AG20443 (cell line): ENCODE results near the gene MPP2.
"Not testable (repeated sequence)": the region's sequence is repeated elsewhere in the genome, so short reads cannot be mapped to it uniquely, and the experiment has no call there.

Source experiments
- DNase-seq: peaks from one replicate; pipeline ENCODE4 v3.0.0; 2012; ENCODE audit warnings: low spot score, mixed read lengths

Gene MPP2

DNA sequence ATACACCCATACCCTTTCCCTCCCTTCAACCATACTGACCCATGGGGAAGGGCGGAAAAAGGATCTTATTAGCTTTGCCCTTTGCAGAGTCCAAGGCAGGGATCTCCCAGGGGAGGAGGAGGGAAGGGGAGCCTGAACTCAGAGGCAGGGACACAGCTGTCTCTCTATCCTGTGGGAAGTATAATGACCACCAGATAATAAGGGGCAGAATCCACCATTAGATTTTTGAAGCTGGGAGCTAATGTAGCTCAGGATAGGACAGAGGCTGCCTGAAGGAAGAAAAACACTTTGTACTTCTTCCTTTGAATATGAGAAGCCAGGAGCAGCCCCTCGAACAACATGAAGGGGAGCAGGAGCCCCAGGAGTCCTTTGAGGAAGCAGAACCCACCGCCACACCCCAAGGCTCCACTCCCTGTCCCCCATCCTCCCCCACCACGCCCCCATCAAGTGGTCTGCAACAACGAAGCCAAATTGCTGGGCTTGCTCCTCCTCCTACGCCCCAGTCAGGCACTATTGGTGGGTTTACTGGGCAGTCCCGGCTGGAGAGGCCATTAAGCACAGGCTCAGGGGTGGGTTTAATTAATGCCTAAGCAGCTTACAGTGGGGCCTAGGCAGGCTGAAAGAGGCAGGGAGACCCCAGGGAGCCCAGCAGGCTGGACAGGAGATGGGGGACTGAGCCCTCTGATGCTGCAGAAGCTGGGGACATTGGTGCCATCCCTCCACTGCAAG lies 5.3 kb downstream of the MPP2 start:
- no peak for DNase-seq

GRCh38 chr17:43900858-43901754 lies 6.2 kb downstream of the MPP2 start:
- no peak for DNase-seq

DNA sequence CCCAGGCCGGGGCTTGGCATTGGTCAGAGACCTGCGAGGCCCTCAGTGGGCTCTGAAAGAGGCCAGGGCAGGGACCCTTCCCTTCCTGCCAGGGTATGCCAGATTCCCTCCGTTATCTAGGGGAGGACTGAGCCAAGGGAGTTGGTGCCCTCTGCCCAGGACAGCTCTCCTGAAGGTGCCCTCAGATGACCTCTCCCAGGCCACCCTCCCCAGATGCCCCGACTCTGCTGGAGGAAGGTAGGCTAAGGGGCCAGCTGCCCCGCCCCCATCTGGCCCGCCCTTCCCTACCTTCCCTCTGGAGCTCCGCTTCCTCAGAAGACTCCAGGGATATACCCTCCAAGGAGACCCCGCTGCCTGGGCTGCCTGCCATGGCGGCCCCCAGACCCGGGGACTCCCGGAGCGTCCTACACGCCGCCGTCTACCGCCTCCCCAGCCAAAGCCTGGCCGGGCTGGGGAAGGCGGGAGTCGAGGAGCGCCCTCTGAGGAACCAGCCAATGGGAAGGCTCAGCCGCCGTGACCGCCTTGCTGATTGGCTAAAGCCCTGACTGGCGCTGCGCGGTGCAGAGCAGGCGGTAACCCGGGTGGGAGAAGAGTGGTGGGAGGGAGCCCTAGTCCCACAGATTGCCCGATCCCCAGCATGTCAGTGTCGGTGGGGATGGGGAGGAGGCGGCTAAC lies 7.0 kb downstream of the MPP2 start:
- DNase-seq: peak; percentile 98

- DNase-seq: no peak
Measured at GRCh38 chr17:43898446-43898845, 8.9 kb downstream of the MPP2 start.

DNA sequence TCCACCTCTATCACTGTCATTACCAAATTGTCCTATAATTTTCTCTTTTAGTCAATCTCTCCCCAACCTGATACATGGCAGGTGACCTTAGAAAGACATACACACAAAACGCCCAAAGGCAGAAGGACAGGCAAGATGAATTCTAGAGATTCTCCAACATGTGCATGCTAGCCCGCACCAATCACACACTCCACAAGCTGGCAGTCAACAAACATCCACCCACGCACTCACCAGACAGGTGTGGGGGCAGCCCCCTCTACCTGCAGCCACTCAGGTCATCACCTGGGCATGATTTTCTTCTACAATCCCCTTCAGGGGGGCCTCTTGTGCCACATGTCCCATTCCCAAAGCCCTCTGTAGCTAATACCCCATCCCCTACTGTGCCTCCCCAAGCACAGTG lies 9.5 kb downstream of the MPP2 start:
- no peak for DNase-seq

- not testable (repeated sequence) for DNase-seq
Measured at GRCh38 chr17:43894494-43894893, 12.8 kb downstream of the MPP2 start.

GRCh38 chr17:43892647-43892952 lies 14.7 kb downstream of the MPP2 start:
- no peak for DNase-seq

- peak; percentile 85 for DNase-seq
Measured at GRCh38 chr17:43891851-43892646, 15.3 kb downstream of the MPP2 start.

GRCh38 chr17:43890240-43890639 lies 17.1 kb downstream of the MPP2 start:
- no peak for DNase-seq

GRCh38 chr17:43888548-43888947 lies 18.8 kb downstream of the MPP2 start:
- DNase-seq: no peak

- no peak for DNase-seq
Measured at GRCh38 chr17:43882761-43883415, 24.4 kb downstream of the MPP2 start.

DNA sequence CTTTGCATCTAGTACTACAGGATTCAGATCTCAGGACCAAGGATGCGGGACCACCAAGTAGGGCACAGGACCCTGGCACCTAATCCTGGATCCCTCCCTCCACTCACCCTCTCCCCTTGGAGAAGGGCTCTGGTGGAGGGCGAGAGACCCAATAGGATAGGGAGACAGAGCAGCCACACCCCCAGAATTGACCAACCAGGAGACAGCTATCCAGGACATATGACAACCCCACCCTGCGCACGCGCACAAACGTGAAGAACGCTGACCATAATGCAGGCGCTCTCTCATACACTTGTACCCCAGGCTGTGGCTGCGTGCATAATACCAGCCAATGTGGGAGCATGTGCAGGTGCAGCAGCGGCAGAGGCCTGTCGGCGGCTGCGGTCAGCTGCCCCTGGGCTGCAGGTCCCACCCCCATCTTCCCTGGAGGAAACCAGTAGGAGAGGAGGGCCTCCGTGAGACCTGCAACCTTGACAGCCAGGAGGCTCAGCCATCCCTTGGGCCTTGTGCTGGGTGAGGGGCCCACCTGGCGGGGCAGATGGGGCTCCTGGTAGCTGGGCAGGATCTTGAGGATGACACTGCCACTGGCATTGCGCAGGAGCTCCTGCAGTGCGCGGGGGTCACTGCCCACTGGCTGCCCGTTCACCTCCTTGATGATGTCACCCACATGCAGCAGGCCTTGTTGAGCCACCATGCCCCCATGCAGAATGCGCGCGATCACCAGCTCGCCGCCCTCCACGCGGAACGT lies 25.4 kb downstream of the MPP2 start:
- no peak for DNase-seq

DNA sequence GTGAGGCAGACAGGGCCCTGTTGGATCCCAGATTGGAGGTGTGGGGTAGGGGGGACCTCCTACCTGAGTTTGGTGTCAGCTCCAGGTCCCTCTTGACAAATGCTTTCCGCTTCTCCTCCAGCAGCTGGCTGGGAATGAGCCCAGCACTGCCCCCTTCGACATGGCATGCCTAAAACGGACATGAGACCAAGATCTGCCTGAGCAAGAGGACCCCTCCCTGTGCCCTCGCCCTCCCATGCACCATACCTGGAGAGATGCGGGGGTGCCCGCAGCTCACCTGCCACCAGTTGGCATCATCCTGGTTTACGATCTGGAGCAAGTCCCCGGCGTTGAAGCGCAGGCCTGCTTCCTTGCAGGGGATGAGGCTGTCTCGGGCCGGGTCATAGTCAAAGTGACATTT lies 26.2 kb downstream of the MPP2 start:
- no peak for DNase-seq

GRCh38 chr17:43880420-43880991 lies 26.8 kb downstream of the MPP2 start:
- DNase-seq: peak; percentile 45

- DNase-seq: no peak
Measured at GRCh38 chr17:43879723-43880419, 27.5 kb downstream of the MPP2 start.

GRCh38 chr17:43878260-43879175 lies 28.8 kb downstream of the MPP2 start:
- DNase-seq: peak; percentile 97

- DNase-seq: no peak
Measured at GRCh38 chr17:43877451-43878155, 29.7 kb downstream of the MPP2 start.

GRCh38 chr17:43877031-43877430 lies 30.3 kb downstream of the MPP2 start:
- no peak for DNase-seq
